Astrocyte of the spinal cord (primary cell): ENCODE measurements around the gene TUBA8.
"Not testable (repeated sequence)": the region's sequence is repeated elsewhere in the genome, so short reads cannot be mapped to it uniquely, and the experiment has no call there.

Source experiments
- DNase-seq: peaks from one replicate; pipeline ENCODE4 v3.0.0; 2011; ENCODE audit warnings: low read depth, low spot score
- H3K4me3 ChIP-seq: 2 replicates; pipeline ENCODE4 v1.5.1; 2011; ENCODE audit warnings: low read depth, mild to moderate bottlenecking, low read length, moderate library complexity
- CTCF ChIP-seq: IDR thresholded peaks from 2 replicates; pipeline ENCODE4 v1.5.1; 2012; ENCODE audit warnings: low read depth, mild to moderate bottlenecking, low read length, inconsistent platforms
- in situ Hi-C: cut with HindIII; loops from 2 replicates; pipeline ENCODE4 v1.10.0; 2017; ENCODE audit warnings: low sequenced_read_pairs

Gene TUBA8

DNA sequence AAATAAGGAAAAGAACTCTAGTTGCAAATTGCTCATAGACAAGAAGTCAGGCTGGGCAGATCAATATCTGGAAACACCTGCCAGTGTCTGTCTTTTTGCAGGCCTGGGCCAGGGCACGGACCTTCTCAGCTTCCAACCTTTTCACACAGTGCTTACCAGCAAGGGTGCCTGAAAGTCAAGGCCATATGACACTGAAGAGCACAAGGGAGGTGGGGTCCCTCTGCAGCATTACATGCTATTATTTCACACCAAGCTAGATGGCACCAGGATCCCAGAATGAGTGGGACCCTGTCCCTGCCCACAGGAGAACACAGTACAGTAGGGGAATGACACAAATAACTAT is 38.7 kb upstream of the TUBA8 start:
- no peak overlapping the region for H3K4me3 ChIP-seq
- TF ChIP-seq CTCF = no peak
- in situ Hi-C loops = no loop called here
- DNase-seq = no peak

GRCh38 chr22:18073467-18073866 is 37.1 kb upstream of the TUBA8 start:
- no peak overlapping the region for H3K4me3 ChIP-seq
- in situ Hi-C loops = no loop called here
- DNase-seq = no peak
- no peak for TF ChIP-seq CTCF

- in situ Hi-C loops, H3K4me3 ChIP-seq, DNase-seq: not testable (repeated sequence)
These were observed 36.7 kb upstream of the TUBA8 start for GRCh38 chr22:18073927-18074326.

DNA sequence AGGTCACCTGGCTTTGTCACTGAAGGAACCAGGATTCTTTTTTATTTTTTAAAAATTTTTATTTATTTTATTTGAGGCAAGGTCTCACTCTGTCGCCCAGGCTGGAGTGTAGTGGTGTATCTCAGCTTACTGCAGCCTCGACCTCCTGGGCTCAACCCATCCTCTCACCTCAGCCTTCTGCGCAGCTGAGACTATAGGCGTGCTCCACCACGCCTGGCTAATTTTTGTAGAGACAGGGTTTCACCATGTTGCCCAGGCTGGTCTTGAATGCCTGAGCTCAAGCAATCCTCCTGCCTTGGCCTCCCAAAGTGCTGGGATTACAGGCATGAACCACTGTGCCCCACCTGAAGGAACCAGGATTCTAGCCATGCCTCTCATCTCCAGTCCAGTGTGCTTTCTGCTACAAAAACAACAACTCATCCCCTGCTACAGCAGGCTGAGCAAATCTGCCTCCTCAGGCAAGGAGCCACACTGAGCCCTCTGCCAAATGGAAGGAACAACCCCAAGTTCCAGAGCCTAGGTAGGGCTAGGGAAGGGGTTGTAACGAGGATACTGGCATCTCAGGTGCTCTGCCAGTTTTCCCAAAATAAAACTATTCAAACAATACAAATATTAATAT is 35.4 kb upstream of the TUBA8 start:
- TF ChIP-seq CTCF = no peak
- H3K4me3 ChIP-seq = no peak overlapping the region
- no peak for DNase-seq
- in situ Hi-C loops = no loop called here

- in situ Hi-C loops = no loop called here
- no peak overlapping the region for H3K4me3 ChIP-seq
- peak; percentile 72 for TF ChIP-seq CTCF
- DNase-seq = peak; percentile 90
These were observed 34.7 kb upstream of the TUBA8 start for GRCh38 chr22:18075720-18076497.

DNA sequence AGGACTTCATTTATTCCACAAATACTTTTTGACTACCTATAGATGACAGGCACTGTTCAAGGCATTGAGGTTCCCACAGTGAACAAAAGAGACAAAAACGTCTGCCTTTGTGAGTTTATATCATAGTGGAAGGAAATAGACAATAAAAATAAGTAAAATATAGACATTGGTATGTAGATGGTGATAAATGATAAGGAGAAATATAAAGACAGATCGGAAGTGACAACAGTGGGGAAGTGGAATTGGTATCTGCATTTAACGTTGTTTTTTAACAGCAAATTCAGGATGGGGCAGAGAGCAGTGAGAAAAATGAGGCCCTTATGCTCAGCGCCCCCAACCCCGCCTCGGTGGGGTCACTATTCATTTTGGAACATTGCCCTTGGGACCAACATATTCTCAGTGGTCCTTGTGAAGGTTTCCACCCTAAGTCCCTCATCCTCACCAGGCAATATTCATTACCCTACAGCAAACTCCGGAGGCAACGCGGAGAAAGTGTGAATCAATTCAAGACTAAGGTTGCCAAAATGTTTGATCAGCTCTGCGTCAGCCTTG is 33.4 kb upstream of the TUBA8 start:
- in situ Hi-C loops = no loop called here
- DNase-seq = no peak
- peak overlapping the region; percentile 96 for H3K4me3 ChIP-seq
- TF ChIP-seq CTCF = no peak

DNA sequence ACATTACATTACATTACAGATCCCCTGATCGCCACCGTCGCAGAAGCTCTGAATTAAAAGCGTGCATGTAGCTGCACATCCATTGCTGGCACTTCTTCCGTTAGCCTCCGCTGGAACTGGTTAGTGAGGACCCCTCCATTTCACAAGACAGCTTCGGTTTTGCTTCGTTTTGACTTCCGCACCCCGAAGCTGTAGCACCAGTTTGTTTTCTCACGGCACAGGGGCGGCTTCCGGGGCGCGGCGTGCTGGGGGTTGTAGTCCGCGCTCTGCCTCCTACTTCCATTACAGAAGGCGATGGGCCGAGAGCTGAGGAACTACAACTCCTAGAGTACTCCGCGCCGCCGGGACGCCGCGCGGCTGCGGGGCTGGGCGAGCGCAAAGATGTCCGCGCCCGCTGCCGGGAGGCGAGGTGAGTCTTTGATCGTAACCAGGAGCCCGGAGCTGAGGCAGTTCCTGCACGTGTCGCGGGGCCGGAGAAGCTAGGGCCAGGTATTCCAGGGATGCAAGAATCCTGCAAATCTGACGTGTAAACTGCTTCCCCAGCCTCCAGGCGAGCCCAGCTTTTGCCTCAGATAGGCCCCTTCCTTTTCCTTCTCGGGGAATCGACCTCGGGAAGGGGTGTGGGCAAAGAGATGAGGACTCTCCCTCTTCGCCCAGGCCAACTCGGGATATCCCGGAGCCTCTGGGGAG is 32.8 kb upstream of the TUBA8 start, which contains the start of gene PEX26:
PEX26 (plus strand) TSS at position 352 of the 690 bp plus-strand sequence. CDS start 387 bp downstream, outside the sequence.
- in situ Hi-C loops = no loop called here
- TF ChIP-seq CTCF = no peak
- DNase-seq = peak; percentile 96
- H3K4me3 ChIP-seq = peak within 1 kb of the TSS; percentile 96
